ENCODE data around the gene TMCC1.
"Not testable (repeated sequence)": the region's sequence is repeated elsewhere in the genome, so short reads cannot be mapped to it uniquely, and the experiment has no call there.

GRCh38 chr3:129909235-129909634, 15.7 kb upstream of the TMCC1 start:
- TF ChIP-seq POLR2A, CTCF (IDR thresholded peaks at IDR 0.05): not testable (repeated sequence)
